K562 (cell line): ENCODE results near the gene ARHGAP26. TPM values are rescaled to one million over a fixed set of nuclear protein-coding genes. Genes with fewer than 3 reads are reported as not detected.

Experiments
- ATAC-seq: fragments of 200-7000 bp; cut with Tn5 transposase; 3 replicates; pipeline ENCODE4 v1.9.1; 2020; ENCODE audit warnings: moderate library complexity
- BruUV-seq: library from RNA; stranded (reverse); fragments of 400-500 nt; replicated peaks from 2 replicates; lab custom pipeline; 2021; lab: Mats Ljungman, UMichigan
- CTCF ChIA-PET: fragments of 300-600 bp; formaldehyde crosslinking; extraction: SDS; loops from one replicate; lab custom pipeline; 2021; ENCODE audit warnings: low intra/inter-chr PET ratio; lab: Yijun Ruan, JAX
- POLR2A ChIA-PET: fragments of 300-600, 350-650 bp; sonication (Branson Sonifier 250); formaldehyde crosslinking; extraction: SDS; loops from one replicate; lab custom pipeline; 2021; ENCODE audit warnings: antibody characterized with exemption, inconsistent platforms; lab: Yijun Ruan, JAX
- DNase-seq, 4 experiments: peaks; one replicate each; pipeline versions ENCODE4 v3.0.0 to v3.0.0-alpha.2; 2011 to 2018; ENCODE audit warnings: low spot score in 3 of 4, mixed read lengths in 3 of 4; ENCODE audit errors: extremely low read depth in 1 of 4
- FAIRE-seq: peaks from 2 replicates; lab custom pipeline; 2011; peaks lifted over from hg19 to GRCh38; lab: Jason Lieb, UNC
- H2AFZ ChIP-seq: 2 replicates; pipeline ENCODE4 v1.6.0; 2011; ENCODE audit warnings: low read depth, low read length, control low read depth, inconsistent platforms
- H3K27ac ChIP-seq: fragments of 200-600 bp; 3 replicates; pipeline ENCODE4 v1.8.0; 2011; ENCODE audit warnings: low read depth, mild to moderate bottlenecking, control low read depth, inconsistent platforms, low read length, moderate library complexity, mixed read lengths; ENCODE audit errors: extremely low read depth
- H3K27me3 ChIP-seq, 2 experiments: fragments of 300-600 bp in 1 of 2; 2 replicates in 1 of 2; 3 replicates in 1 of 2; pipeline versions ENCODE4 v1.6.0 to v1.8.0; 2011; ENCODE audit warnings: inconsistent platforms in 2 of 2, low read length in 2 of 2, mild to moderate bottlenecking in 1 of 2, mixed read lengths in 1 of 2, moderate library complexity in 1 of 2; ENCODE audit not compliant: control insufficient read depth in 2 of 2, insufficient read depth in 2 of 2
- H3K36me3 ChIP-seq: fragments of 300-600 bp; 3 replicates; pipeline ENCODE4 v1.8.0; 2011; ENCODE audit warnings: mild to moderate bottlenecking, low read length, inconsistent platforms; ENCODE audit not compliant: control insufficient read depth, insufficient read depth
- H3K4me1 ChIP-seq, 2 experiments: fragments of 200-600 bp in 1 of 2; replicated peaks in 1 of 2; 2 replicates in 1 of 2; 3 replicates in 1 of 2; pipeline versions ENCODE4 v1.5.1 to v1.8.0; 2011; ENCODE audit warnings: inconsistent platforms in 2 of 2, low read length in 2 of 2, mild to moderate bottlenecking in 1 of 2, mixed read lengths in 1 of 2, moderate library complexity in 1 of 2; ENCODE audit not compliant: control insufficient read depth in 2 of 2, insufficient read depth in 2 of 2
- H3K4me2 ChIP-seq: 2 replicates; pipeline ENCODE4 v1.6.1; 2011; ENCODE audit warnings: low read length, control low read depth, inconsistent platforms, mixed read lengths; ENCODE audit not compliant: insufficient read depth
- H3K4me3 ChIP-seq: fragments of 200-600 bp; sonication (generic), shearing (Covaris generic); 2 replicates; pipeline ENCODE4 v1.5.1; 2016; ENCODE audit warnings: control low read depth, inconsistent platforms
- H3K79me2 ChIP-seq: fragments of 200-600 bp; 3 replicates; pipeline ENCODE4 v1.8.0; 2011; ENCODE audit warnings: low read length, inconsistent platforms; ENCODE audit not compliant: control insufficient read depth, insufficient read depth
- H3K9ac ChIP-seq, 2 experiments: 2 replicates each; pipeline versions ENCODE4 v1.6.0 to v1.6.1; 2011; ENCODE audit warnings: low read depth in 2 of 2, low read length in 2 of 2, control low read depth in 1 of 2, inconsistent platforms in 1 of 2, mild to moderate bottlenecking in 1 of 2, mixed read lengths in 1 of 2; ENCODE audit not compliant: insufficient read depth in 1 of 2
- H3K9me1 ChIP-seq: one replicate; pipeline ENCODE4 v1.6.0; 2011; ENCODE audit warnings: inconsistent platforms, mild to moderate bottlenecking, low read length, moderate library complexity; ENCODE audit not compliant: control insufficient read depth, insufficient read depth
- H3K9me3 ChIP-seq: replicated peaks from 2 replicates; pipeline ENCODE4 v1.5.1; 2011; ENCODE audit warnings: low read depth, low read length, inconsistent platforms; ENCODE audit not compliant: control insufficient read depth, insufficient read depth
- H4K20me1 ChIP-seq: replicated peaks from 2 replicates; pipeline ENCODE4 v1.6.1; 2011; ENCODE audit warnings: low read length, inconsistent platforms, mixed read lengths; ENCODE audit not compliant: control insufficient read depth, insufficient read depth
- ATF7 ChIP-seq: fragments of 450-650 bp; IDR thresholded peaks from 2 replicates; pipeline ENCODE4 v1.7.1; 2014; ENCODE audit warnings: mild to moderate bottlenecking, moderate library complexity
- FOXA3 ChIP-seq, 2 experiments: fragments of 450-650 bp in 1 of 2; sonication (generic) in 1 of 2; formaldehyde crosslinking; IDR thresholded peaks in 1 of 2; conservative IDR thresholded peaks in 1 of 2; 2 replicates each; pipeline versions ENCODE4 v1.4.0 to v1.8.0; 2020 to 2022; ENCODE audit warnings: mild to moderate bottlenecking in 2 of 2, missing genetic modification reagents in 1 of 2
- TEAD2 ChIP-seq: fragments of 450-650 bp; IDR thresholded peaks from 2 replicates; pipeline ENCODE4 v1.6.1; 2016; ENCODE audit warnings: missing genetic modification characterization, control low read depth, missing compliant biosample characterization
- YBX1 ChIP-seq: fragments of 450-650 bp; IDR thresholded peaks from 2 replicates; pipeline ENCODE4 v1.7.1; 2016; ENCODE audit warnings: mild to moderate bottlenecking
- ZNF12 ChIP-seq: sonication (generic); formaldehyde crosslinking; IDR thresholded peaks from 2 replicates; pipeline ENCODE4 v1.4.0; 2020; ENCODE audit warnings: mild to moderate bottlenecking, missing genetic modification reagents
- ZNF140 ChIP-seq: fragments of 250-450 bp; sonication (Bioruptor Pico); IDR thresholded peaks from 2 replicates; pipeline ENCODE4 v1.8.0; 2021; ENCODE audit warnings: moderate library complexity, mild to moderate bottlenecking, inconsistent platforms
- WGBS: fragments of 100-300 bp; shearing (Covaris generic); methylation state at CpG from one replicate; pipeline ENCODE4 v1.1.6; 2016; ENCODE audit warnings: low coverage, mixed read lengths; ENCODE audit not compliant: insufficient coverage; ENCODE audit errors: missing lambda C conversion rate; 5-methylcytosine and 5-hydroxymethylcytosine counted together
- in situ Hi-C: fragments of 300-500 bp; cut with MboI; formaldehyde crosslinking; loops from 4 replicates; pipeline ENCODE4 v1.15.0; 2018; ENCODE audit warnings: inconsistent platforms, mixed read lengths
- intact Hi-C: fragments of 100-400 bp; cut with micrococcal nuclease; formaldehyde crosslinking; loops from 2 replicates; pipeline ENCODE4 v1.14.2; 2022
- polyA plus RNA-seq, 8 experiments: library from polyadenylated mRNA; depleted of rRNA in 4 of 8; stranded (reverse) in 5 of 8; unstranded in 3 of 8; fragments of >200 nt; fragmentation: Nextera tagmentation in 2 of 8; fragmentation: Illumina TruSeq in 1 of 8; extraction: Ambion mirVana in 2 of 8; extraction: Trizol in 1 of 8; gene quantifications; 2 replicates each; pipeline versions ENCODE4 v1.2.1 to v1.2.3, GENCODE V29; 2011 to 2014; ENCODE audit warnings: inconsistent platforms in 1 of 8, missing spikeins in 1 of 8
- total RNA-seq, 7 experiments: library from RNA; depleted of rRNA in 6 of 7; stranded (reverse); fragments of >200 nt in 6 of 7; fragmentation: Illumina TruSeq in 2 of 7; extraction: Trizol in 2 of 7; gene quantifications; 2 replicates each; pipeline versions ENCODE4 v1.2.1 to v1.2.3, GENCODE V29; 2011 to 2021; ENCODE audit warnings: low replicate concordance in 1 of 7
- TF ChIP-seq, protein P1 (sequence below), 2 experiments: fragments of 450-650 bp; IDR thresholded peaks; 2 replicates each; pipeline ENCODE4 v1.6.1; 2018; ENCODE audit warnings: mild to moderate bottlenecking in 2 of 2, low read depth in 1 of 2; ENCODE audit not compliant: partially characterized antibody in 2 of 2
- TF ChIP-seq, protein P2 (sequence below): sonication (generic); formaldehyde crosslinking; IDR thresholded peaks from 2 replicates; pipeline ENCODE4 v1.8.1; 2023; ENCODE audit warnings: missing genetic modification reagents, mild to moderate bottlenecking, borderline replicate concordance

ARHGAP26 gene
- total and polyA plus RNA-seq, 9 of the 15 experiments (the other 6 are each of a cell fraction or from before 2014, with no cell fraction given) = 0.13 to 1.1 (median 0.55) TPM

DNA sequence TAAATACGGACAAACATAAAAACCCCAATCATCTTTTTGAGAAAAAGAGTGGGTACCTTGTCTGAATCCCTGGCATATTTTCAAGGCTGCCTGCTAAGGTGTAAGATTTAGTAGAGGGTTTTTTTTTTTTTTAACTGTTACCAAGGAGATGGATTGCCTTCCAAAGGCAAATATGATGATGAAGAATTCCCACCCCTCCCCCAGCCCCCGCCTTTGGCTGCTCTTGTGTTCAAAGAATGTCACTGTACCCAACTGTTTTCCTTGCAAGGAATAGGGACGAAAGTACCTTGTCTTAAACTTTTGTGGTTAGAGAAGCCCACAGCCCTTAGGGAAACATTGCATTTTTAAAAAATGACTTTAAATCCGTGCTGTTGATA is 31.3 kb downstream of the ARHGAP26 start:
- H3K27ac ChIP-seq = no peak overlapping the region
- no peak for ATAC-seq
- in situ Hi-C loops (no loop called here), intact Hi-C loops (no loop called here)
- H2AFZ ChIP-seq = no peak overlapping the region
- CTCF ChIA-PET = no interaction called here
- WGBS = 0% methylated on average over 4 of the region's 4 CpGs
- BruUV-seq = no TSS peak
- H3K4me1 ChIP-seq = no peaks in the 10 kb centered on the region
- no peaks in the 10 kb centered on the region for H3K9me1 ChIP-seq
- peaks cover 13 to 25% of the 10 kb centered on the region in 2 experiments; a peak in 4 of 5 replicates for H3K27me3 ChIP-seq
- H3K36me3 ChIP-seq = no peaks in the 10 kb centered on the region
- no peak for DNase-seq
- no peak overlapping the region for H3K9ac ChIP-seq
- H3K4me2 ChIP-seq = no peak overlapping the region
- TF ChIP-seq FOXA3 (CRISPR knock-in tag; conservative IDR thresholded peaks at IDR 0.05 in 1 of 2, IDR thresholded peaks at IDR 0.05 in 1 of 2) (no peak), ZNF12 (CRISPR knock-in tag) (no peak), TEAD2 (no peak), YBX1 (no peak), ATF7 (no peak), ZNF140 (no peak)
- TF ChIP-seq, protein P1, sequence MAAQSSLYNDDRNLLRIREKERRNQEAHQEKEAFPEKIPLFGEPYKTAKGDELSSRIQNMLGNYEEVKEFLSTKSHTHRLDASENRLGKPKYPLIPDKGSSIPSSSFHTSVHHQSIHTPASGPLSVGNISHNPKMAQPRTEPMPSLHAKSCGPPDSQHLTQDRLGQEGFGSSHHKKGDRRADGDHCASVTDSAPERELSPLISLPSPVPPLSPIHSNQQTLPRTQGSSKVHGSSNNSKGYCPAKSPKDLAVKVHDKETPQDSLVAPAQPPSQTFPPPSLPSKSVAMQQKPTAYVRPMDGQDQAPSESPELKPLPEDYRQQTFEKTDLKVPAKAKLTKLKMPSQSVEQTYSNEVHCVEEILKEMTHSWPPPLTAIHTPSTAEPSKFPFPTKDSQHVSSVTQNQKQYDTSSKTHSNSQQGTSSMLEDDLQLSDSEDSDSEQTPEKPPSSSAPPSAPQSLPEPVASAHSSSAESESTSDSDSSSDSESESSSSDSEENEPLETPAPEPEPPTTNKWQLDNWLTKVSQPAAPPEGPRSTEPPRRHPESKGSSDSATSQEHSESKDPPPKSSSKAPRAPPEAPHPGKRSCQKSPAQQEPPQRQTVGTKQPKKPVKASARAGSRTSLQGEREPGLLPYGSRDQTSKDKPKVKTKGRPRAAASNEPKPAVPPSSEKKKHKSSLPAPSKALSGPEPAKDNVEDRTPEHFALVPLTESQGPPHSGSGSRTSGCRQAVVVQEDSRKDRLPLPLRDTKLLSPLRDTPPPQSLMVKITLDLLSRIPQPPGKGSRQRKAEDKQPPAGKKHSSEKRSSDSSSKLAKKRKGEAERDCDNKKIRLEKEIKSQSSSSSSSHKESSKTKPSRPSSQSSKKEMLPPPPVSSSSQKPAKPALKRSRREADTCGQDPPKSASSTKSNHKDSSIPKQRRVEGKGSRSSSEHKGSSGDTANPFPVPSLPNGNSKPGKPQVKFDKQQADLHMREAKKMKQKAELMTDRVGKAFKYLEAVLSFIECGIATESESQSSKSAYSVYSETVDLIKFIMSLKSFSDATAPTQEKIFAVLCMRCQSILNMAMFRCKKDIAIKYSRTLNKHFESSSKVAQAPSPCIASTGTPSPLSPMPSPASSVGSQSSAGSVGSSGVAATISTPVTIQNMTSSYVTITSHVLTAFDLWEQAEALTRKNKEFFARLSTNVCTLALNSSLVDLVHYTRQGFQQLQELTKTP (IDR thresholded peaks at IDR 0.05; ENCODE audit: low read depth in 1 of 2, partially characterized antibody in 2 of 2) = no peak
- TF ChIP-seq, protein P2, sequence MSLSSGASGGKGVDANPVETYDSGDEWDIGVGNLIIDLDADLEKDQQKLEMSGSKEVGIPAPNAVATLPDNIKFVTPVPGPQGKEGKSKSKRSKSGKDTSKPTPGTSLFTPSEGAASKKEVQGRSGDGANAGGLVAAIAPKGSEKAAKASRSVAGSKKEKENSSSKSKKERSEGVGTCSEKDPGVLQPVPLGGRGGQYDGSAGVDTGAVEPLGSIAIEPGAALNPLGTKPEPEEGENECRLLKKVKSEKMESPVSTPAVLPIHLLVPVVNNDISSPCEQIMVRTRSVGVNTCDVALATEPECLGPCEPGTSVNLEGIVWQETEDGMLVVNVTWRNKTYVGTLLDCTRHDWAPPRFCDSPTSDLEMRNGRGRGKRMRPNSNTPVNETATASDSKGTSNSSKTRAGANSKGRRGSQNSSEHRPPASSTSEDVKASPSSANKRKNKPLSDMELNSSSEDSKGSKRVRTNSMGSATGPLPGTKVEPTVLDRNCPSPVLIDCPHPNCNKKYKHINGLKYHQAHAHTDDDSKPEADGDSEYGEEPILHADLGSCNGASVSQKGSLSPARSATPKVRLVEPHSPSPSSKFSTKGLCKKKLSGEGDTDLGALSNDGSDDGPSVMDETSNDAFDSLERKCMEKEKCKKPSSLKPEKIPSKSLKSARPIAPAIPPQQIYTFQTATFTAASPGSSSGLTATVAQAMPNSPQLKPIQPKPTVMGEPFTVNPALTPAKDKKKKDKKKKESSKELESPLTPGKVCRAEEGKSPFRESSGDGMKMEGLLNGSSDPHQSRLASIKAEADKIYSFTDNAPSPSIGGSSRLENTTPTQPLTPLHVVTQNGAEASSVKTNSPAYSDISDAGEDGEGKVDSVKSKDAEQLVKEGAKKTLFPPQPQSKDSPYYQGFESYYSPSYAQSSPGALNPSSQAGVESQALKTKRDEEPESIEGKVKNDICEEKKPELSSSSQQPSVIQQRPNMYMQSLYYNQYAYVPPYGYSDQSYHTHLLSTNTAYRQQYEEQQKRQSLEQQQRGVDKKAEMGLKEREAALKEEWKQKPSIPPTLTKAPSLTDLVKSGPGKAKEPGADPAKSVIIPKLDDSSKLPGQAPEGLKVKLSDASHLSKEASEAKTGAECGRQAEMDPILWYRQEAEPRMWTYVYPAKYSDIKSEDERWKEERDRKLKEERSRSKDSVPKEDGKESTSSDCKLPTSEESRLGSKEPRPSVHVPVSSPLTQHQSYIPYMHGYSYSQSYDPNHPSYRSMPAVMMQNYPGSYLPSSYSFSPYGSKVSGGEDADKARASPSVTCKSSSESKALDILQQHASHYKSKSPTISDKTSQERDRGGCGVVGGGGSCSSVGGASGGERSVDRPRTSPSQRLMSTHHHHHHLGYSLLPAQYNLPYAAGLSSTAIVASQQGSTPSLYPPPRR = no peak
- no peaks in the 10 kb centered on the region for H3K79me2 ChIP-seq
- POLR2A ChIA-PET = no interaction called here
- no peaks in the 10 kb centered on the region for H3K9me3 ChIP-seq
- FAIRE-seq = no peak
- H3K4me3 ChIP-seq = no peak overlapping the region
- H4K20me1 ChIP-seq = no peaks in the 10 kb centered on the region
